HCT116 (cell line): ENCODE data around the gene MSH4. TPM values are rescaled to one million over a fixed set of nuclear protein-coding genes. Genes with fewer than 3 reads are reported as not detected.
A peak's percentile ranks its signal among the peaks of the same experiment; 100 is the strongest.

ENCODE experiments used
- ATAC-seq: fragments of 200-7000 bp; cut with Tn5 transposase; 2 replicates; pipeline ENCODE4 v1.9.1; 2020; ENCODE audit warnings: mild to moderate bottlenecking, moderate library complexity
- BruUV-seq: library from RNA; stranded (reverse); fragments of 400-500 nt; replicated peaks from 2 replicates; lab custom pipeline; 2021; lab: Mats Ljungman, UMichigan
- CTCF ChIA-PET: fragments of 300-600 bp; sonication (Branson Sonifier 250); formaldehyde crosslinking; loops from one replicate; lab custom pipeline; 2021; ENCODE audit warnings: antibody characterized with exemption; lab: Charles Lee
- POLR2A ChIA-PET: fragments of 300-600, 350-600 bp; sonication (Branson Sonifier 250); formaldehyde crosslinking; loops from one replicate; lab custom pipeline; 2021; ENCODE audit warnings: antibody characterized with exemption; lab: Charles Lee
- RAD21 ChIA-PET, 2 experiments: fragments of 300-600 bp; sonication (Branson Sonifier 250); formaldehyde crosslinking; loops; one replicate each; lab custom pipeline; 2023; ENCODE audit warnings: low total read pairs in 2 of 2; ENCODE audit not compliant: uncharacterized antibody in 2 of 2, unreplicated experiment in 2 of 2, low non-redundant PET in 1 of 2; lab: Charles Lee
- DNase-seq: peaks from one replicate; pipeline ENCODE4 v3.0.0-alpha.2; 2010; ENCODE audit warnings: low read depth, low spot score
- H2AFZ ChIP-seq: fragments of 200-600 bp; shearing (Covaris generic), sonication (generic); 2 replicates; pipeline ENCODE4 v1.6.1; 2017; ENCODE audit warnings: low read depth, mixed run types, mixed read lengths, antibody characterized with exemption, low read length; ENCODE audit not compliant: poor library complexity, severe bottlenecking
- H3K27ac ChIP-seq: 2 replicates; pipeline ENCODE4 v1.5.1; 2012; ENCODE audit warnings: low read depth, low read length
- H3K27me3 ChIP-seq: fragments of 200-600 bp; sonication (generic); 2 replicates; pipeline ENCODE4 v1.6.1; 2016; ENCODE audit warnings: mixed run types, low read length, mixed read lengths; ENCODE audit not compliant: insufficient read depth
- H3K36me3 ChIP-seq, 2 experiments: fragments of 200-500 bp in 1 of 2; fragments of 200-600 bp in 1 of 2; sonication (Bioruptor generic) in 1 of 2; sonication (generic) in 1 of 2; 2 replicates each; pipeline versions ENCODE4 v1.5.1 to v1.6.1; 2014 to 2016; ENCODE audit warnings: low read length in 2 of 2, inconsistent platforms in 1 of 2, mixed read lengths in 1 of 2, mixed run types in 1 of 2; ENCODE audit not compliant: insufficient read depth in 2 of 2, control insufficient read depth in 1 of 2
- H3K4me1 ChIP-seq, 2 experiments: fragments of 200-600 bp in 1 of 2; sonication (generic) in 1 of 2; 2 replicates each; pipeline versions ENCODE4 v1.5.1 to v1.6.1; 2012 to 2017; ENCODE audit warnings: low read length in 2 of 2, inconsistent platforms in 1 of 2, mild to moderate bottlenecking in 1 of 2, mixed read lengths in 1 of 2, mixed run types in 1 of 2, moderate library complexity in 1 of 2; ENCODE audit not compliant: insufficient read depth in 2 of 2, control insufficient read depth in 1 of 2
- H3K4me2 ChIP-seq: fragments of 200-600 bp; sonication (generic); 2 replicates; pipeline ENCODE4 v1.6.1; 2017; ENCODE audit warnings: mixed run types, low read length, mixed read lengths
- H3K4me3 ChIP-seq, 2 experiments: fragments of 200-600 bp in 1 of 2; sonication (generic) in 1 of 2; replicated peaks in 1 of 2; 2 replicates each; pipeline ENCODE4 v1.5.1; 2011 to 2016; ENCODE audit warnings: low read length in 2 of 2, control low read depth in 1 of 2, low read depth in 1 of 2, mild to moderate bottlenecking in 1 of 2, mixed read lengths in 1 of 2, mixed run types in 1 of 2
- H3K79me2 ChIP-seq: fragments of 200-600 bp; sonication (generic); 2 replicates; pipeline ENCODE4 v1.6.1; 2017; ENCODE audit warnings: mild to moderate bottlenecking, mixed run types, low read length, moderate library complexity, mixed read lengths; ENCODE audit not compliant: insufficient read depth
- H3K9ac ChIP-seq: fragments of 200-600 bp; sonication (generic); 2 replicates; pipeline ENCODE4 v1.6.1; 2016; ENCODE audit warnings: low read length, mixed read lengths
- H3K9me2 ChIP-seq: fragments of 200-600 bp; sonication (generic), shearing (Covaris generic); 2 replicates; pipeline ENCODE4 v1.6.1; 2017; ENCODE audit warnings: mixed run types, mild to moderate bottlenecking, moderate library complexity; ENCODE audit not compliant: insufficient read depth
- H3K9me3 ChIP-seq, 2 experiments: fragments of 200-500 bp in 1 of 2; fragments of 200-600 bp in 1 of 2; sonication (Bioruptor generic) in 1 of 2; sonication (generic) in 1 of 2; 2 replicates each; pipeline ENCODE4 v1.6.1; 2014 to 2017; ENCODE audit warnings: low read length in 2 of 2, mixed read lengths in 2 of 2, inconsistent platforms in 1 of 2, low read depth in 1 of 2, mild to moderate bottlenecking in 1 of 2, mixed run types in 1 of 2, moderate library complexity in 1 of 2; ENCODE audit not compliant: control insufficient read depth in 1 of 2, insufficient read depth in 1 of 2
- H4K20me1 ChIP-seq: fragments of 200-600 bp; sonication (generic), shearing (Covaris generic); 2 replicates; pipeline ENCODE4 v1.6.1; 2017; ENCODE audit warnings: mixed run types, mild to moderate bottlenecking, moderate library complexity; ENCODE audit not compliant: insufficient read depth
- ELF1 ChIP-seq: IDR thresholded peaks from 2 replicates; pipeline ENCODE4 v1.6.1; 2012; ENCODE audit warnings: low read depth, borderline replicate concordance
- EZH2 ChIP-seq: fragments of 200-600 bp; sonication (generic); IDR thresholded peaks from 2 replicates; pipeline ENCODE4 v1.6.1; 2017; ENCODE audit warnings: antibody characterized with exemption, mixed run types
- EZH2phosphoT487 ChIP-seq: fragments of 200-600 bp; IDR thresholded peaks from 2 replicates; pipeline ENCODE4 v1.6.1; 2018; ENCODE audit warnings: antibody characterized with exemption, borderline replicate concordance
- JUND ChIP-seq: IDR thresholded peaks from 2 replicates; pipeline ENCODE4 v1.6.1; 2012
- POLR2A ChIP-seq: IDR thresholded peaks from 2 replicates; pipeline ENCODE4 v1.7.0; 2011; ENCODE audit warnings: borderline replicate concordance; ENCODE audit not compliant: insufficient read depth, insufficient read length; ENCODE audit errors: extremely low read depth
- POLR2AphosphoS5 ChIP-seq: IDR thresholded peaks from 2 replicates; pipeline ENCODE4 v1.6.1; 2011; ENCODE audit warnings: mild to moderate bottlenecking, low read depth, low read length, moderate library complexity
- SIN3A ChIP-seq: IDR thresholded peaks from 2 replicates; pipeline ENCODE4 v1.6.1; 2012; ENCODE audit warnings: low read depth
- SP1 ChIP-seq: IDR thresholded peaks from 2 replicates; pipeline ENCODE4 v1.6.1; 2012; ENCODE audit warnings: low read depth
- SRF ChIP-seq: IDR thresholded peaks from 2 replicates; pipeline ENCODE4 v1.6.1; 2012; ENCODE audit warnings: low read depth
- TCF7L2 ChIP-seq: IDR thresholded peaks from 2 replicates; pipeline ENCODE4 v1.7.0; 2011; ENCODE audit warnings: borderline replicate concordance, inconsistent platforms; ENCODE audit not compliant: insufficient read depth, insufficient read length; ENCODE audit errors: extremely low read depth
- ZFX ChIP-seq: fragments of 450-650 bp; IDR thresholded peaks from 2 replicates; pipeline ENCODE4 v1.6.1; 2017
- intact Hi-C: fragments of 100-400 bp; cut with micrococcal nuclease; formaldehyde crosslinking; loops from 2 replicates; pipeline ENCODE4 v1.10.0; 2022
- total RNA-seq: library from RNA; stranded (reverse); gene quantifications from one replicate; pipeline ENCODE4 v1.2.1, GENCODE V29; 2021; ENCODE audit not compliant: unreplicated experiment
- TF ChIP-seq, protein P1 (sequence below): IDR thresholded peaks from 2 replicates; pipeline ENCODE4 v1.6.1; 2012; ENCODE audit warnings: low read depth

The MSH4 gene
- total RNA-seq, 1 experiment from 2014 or later: 1.7 TPM

DNA sequence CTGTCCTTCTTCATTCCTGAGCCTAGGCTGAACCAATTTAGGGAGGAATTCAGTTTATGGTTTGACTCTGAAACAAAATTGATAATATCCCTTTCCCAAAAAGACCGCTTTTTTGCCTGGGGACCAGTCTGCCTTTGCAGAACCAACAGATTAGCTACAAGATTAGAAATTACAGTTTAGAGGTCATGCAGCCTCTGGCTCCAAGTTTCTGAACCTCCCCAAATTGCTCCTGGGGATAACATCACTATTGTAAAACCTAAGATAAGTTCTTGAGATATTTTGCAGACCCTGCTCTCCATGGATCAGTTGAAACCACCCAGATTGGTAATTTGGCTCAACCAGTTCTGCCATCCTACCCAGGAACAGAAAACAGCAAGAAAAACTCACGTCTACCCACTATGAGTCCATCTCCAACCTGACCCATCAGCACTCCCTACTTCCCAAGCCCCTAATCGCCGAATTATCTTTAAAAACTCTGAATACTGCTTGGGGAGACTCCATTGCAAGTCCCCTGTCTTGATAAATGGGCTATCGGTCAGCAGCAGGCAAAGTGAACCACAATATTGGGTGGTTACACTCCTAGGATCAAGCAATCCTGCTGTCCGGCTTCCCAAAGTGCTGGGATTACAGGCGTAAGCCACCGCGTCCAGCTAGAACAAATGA, 11.2 kb upstream of the MSH4 start:
- POLR2A ChIA-PET: interaction anchor here (0.6 to 2.3 kb wide), 17 partner anchors 9 to 112 kb away, joined by 3 to 20 read pairs (median 4); partner anchors contain the start of gene MSH4
- Histone ChIP-seq H3K27me3 (no peaks in the 10 kb centered on the region), H3K4me3 (peak overlapping the region; percentile 67 to 78), H3K36me3 (peaks cover 20 to 40% of the 10 kb centered on the region in 2 experiments)
- TF ChIP-seq EZH2phosphoT487 (no peak), SP1 (no peak), SIN3A (peak; percentile 26; the same call in 1 of the 2 replicates)
- TF ChIP-seq, all 23 proteins: peak for 1
- Histone ChIP-seq H4K20me1 (peaks cover 23% of the 10 kb centered on the region), H3K4me1 (peaks cover 7 to 49% of the 10 kb centered on the region in 2 experiments; a peak in 3 of 4 replicates), H2AFZ (no peak overlapping the region), H3K9ac (peak overlapping the region; percentile 78), H3K9me2 (no peaks in the 10 kb centered on the region), H3K79me2 (peaks cover 44% of the 10 kb centered on the region), H3K27ac (peak overlapping the region; percentile 97), H3K4me2 (peak overlapping the region; percentile 81), H3K9me3 (no peaks in the 10 kb centered on the region)
- DNase-seq: no peak
- peak; percentile 50 for ATAC-seq
- ChIA-PET CTCF (no interaction called here), RAD21 (no interaction called here)
- intact Hi-C loops: loop anchor here (1.0 to 5.0 kb wide), 2 partner anchors 61 to 153 kb away; partner anchors contain the start of gene ACADM
- TSS peak; percentile 96 for BruUV-seq

DNA sequence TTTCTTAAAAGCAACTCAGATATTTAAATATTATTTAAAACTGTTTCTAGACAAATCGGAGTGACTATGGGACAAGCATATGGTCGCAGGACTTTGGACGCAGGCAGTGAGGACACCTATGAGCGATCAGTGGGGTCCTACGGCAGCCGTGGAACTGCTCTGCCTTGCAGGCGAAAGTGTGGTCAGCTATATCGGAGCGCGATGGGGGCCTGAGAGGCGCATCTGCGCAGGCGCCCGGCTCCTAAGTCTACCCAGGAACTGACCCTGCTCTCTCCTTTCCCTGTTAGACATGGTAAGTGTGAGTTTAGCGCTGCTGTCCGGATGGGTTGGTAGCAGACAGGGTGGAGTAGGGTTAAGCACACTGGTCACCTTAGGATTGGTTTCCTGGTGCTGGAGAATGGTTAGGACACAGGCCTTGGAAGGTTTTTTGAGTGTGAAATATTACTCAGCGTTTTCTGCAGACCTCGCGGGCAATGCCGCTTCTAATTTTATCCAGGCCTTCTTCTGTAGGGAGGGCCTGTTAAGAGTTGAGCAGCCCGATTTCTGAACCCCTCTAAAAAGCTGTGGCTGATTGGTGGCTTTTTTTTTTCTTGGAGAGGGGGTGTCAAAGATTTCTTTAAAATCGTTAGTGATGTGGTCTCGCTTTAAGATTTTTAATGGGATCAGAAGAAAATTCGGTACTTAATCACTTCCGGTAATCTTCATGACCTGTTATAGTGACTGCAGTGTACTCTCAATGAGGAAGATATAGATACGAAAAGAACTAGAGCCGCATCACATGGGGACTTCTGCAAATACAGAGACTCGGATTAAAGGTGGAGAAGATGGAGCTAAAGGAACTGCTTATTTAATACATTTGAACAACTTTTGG, 10.5 kb upstream of the MSH4 start, which contains the start of gene RABGGTB:
Gene RABGGTB, plus strand, starts transcription at position 274 of the 871 bp plus-strand sequence. Its CDS starts 16 bp downstream, at position 290.
- Histone ChIP-seq H3K27ac (peak within 1 kb of the TSS; percentile 97), H3K9me2 (no peaks in the 10 kb centered on the region), H3K36me3 (peaks cover 24 to 47% of the 10 kb centered on the region in 2 experiments), H3K79me2 (peaks cover 52% of the 10 kb centered on the region), H2AFZ (no peak within 1 kb of the TSS), H3K27me3 (no peaks in the 10 kb centered on the region), H3K9me3 (no peaks in the 10 kb centered on the region), H4K20me1 (peaks cover 30% of the 10 kb centered on the region), H3K4me1 (peaks cover 7 to 49% of the 10 kb centered on the region in 2 experiments; a peak in 3 of 4 replicates), H3K4me2 (peak within 1 kb of the TSS; percentile 81), H3K9ac (peak within 1 kb of the TSS; percentile 78), H3K4me3 (peak within 1 kb of the TSS; percentile 67 to 78)
- ChIA-PET POLR2A (interaction anchor here (0.6 to 2.3 kb wide), 16 partner anchors 9 to 82 kb away, joined by 3 to 20 read pairs (median 4); partner anchors contain the start of gene MSH4), CTCF (no interaction called here), RAD21 (no interaction called here)
- DNase-seq (peak; percentile 94), ATAC-seq (peak; percentile 74)
- BruUV-seq: TSS peak; percentile 58
- intact Hi-C loops: loop anchor here (1.0 to 5.0 kb wide), 3 partner anchors 62 to 154 kb away; partner anchors contain the start of gene ACADM
- TF ChIP-seq SRF: no peak
- TF ChIP-seq SIN3A: peak; percentile 98
- 0 out of 2 replicates have a peak, but pooled peaks have one; percentile 18 for TF ChIP-seq JUND
- TF ChIP-seq ZFX: peak; percentile 64
- no peak for TF ChIP-seq EZH2phosphoT487
- TF ChIP-seq TCF7L2: no peak
- TF ChIP-seq POLR2AphosphoS5: peak; percentile 100
- TF ChIP-seq POLR2A: peak; percentile 97
- TF ChIP-seq, protein P1, sequence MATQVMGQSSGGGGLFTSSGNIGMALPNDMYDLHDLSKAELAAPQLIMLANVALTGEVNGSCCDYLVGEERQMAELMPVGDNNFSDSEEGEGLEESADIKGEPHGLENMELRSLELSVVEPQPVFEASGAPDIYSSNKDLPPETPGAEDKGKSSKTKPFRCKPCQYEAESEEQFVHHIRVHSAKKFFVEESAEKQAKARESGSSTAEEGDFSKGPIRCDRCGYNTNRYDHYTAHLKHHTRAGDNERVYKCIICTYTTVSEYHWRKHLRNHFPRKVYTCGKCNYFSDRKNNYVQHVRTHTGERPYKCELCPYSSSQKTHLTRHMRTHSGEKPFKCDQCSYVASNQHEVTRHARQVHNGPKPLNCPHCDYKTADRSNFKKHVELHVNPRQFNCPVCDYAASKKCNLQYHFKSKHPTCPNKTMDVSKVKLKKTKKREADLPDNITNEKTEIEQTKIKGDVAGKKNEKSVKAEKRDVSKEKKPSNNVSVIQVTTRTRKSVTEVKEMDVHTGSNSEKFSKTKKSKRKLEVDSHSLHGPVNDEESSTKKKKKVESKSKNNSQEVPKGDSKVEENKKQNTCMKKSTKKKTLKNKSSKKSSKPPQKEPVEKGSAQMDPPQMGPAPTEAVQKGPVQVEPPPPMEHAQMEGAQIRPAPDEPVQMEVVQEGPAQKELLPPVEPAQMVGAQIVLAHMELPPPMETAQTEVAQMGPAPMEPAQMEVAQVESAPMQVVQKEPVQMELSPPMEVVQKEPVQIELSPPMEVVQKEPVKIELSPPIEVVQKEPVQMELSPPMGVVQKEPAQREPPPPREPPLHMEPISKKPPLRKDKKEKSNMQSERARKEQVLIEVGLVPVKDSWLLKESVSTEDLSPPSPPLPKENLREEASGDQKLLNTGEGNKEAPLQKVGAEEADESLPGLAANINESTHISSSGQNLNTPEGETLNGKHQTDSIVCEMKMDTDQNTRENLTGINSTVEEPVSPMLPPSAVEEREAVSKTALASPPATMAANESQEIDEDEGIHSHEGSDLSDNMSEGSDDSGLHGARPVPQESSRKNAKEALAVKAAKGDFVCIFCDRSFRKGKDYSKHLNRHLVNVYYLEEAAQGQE: no peak
- no peak for TF ChIP-seq EZH2
- TF ChIP-seq ELF1: peak; percentile 45; the same call in 1 of the 2 replicates
